NCI-H187 treated with DMSO at 0.1 percent for 48 hours (cell line): Measurements from ENCODE around the gene SUSD6.
A peak's percentile ranks its signal among the peaks of the same experiment; 100 is the strongest.

Source experiments
- DNase-seq: peaks from one replicate; lab custom pipeline; 2025; lab: John Stamatoyannopoulos, UW

Gene SUSD6

DNA sequence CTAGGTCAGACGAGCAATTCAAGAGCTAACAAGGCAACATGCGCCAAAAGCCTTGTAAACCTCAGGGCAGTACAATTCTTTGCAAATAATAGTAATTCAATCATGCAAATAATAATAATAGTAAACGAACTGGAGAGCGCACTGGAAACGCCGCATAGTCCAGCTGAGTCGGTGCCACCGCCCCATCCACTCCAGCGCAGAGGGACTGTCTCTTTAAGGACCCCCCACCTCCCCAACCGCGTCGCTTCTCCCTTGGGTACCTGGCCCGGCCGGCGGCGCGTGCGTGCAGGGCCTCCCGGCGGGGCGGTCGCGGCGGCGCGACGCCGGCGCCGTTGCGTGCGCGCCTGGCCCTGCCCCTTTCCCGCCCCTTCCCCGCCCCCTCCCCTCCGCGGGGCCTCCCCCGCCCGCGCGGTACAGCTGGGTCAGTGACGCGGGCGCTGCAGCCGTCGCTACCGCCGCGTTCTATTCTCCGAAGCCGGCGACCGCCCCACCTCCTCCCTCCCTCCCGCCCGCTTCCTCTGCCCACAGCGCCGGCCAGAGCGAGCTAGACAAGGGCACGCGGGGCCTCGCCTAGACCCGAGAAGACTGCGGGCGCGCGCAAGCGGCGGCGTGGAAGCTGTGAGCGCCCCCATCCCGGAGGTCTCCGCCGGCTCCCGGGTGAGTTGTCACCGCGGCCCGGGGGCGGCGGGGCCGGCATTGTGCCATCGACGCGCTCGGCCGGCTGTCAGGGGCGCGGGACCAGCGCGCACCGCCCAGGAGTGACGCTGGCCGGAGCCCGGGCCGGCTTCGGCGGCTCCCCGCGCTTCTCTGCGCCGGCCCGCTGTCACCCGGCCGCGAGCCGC, at the start of gene SUSD6:
Gene SUSD6 (plus strand): TSS at position 425 of the 842 bp plus-strand sequence. CDS start 46,997 bp downstream, outside the sequence.
- DNase-seq: peak; percentile 68

GRCh38 chr14:69561893-69562292, 49.5 kb upstream of the SUSD6 start:
- no peak for DNase-seq

- DNase-seq: no peak
Observed at GRCh38 chr14:69567563-69567962, 43.8 kb upstream of the SUSD6 start.

DNA sequence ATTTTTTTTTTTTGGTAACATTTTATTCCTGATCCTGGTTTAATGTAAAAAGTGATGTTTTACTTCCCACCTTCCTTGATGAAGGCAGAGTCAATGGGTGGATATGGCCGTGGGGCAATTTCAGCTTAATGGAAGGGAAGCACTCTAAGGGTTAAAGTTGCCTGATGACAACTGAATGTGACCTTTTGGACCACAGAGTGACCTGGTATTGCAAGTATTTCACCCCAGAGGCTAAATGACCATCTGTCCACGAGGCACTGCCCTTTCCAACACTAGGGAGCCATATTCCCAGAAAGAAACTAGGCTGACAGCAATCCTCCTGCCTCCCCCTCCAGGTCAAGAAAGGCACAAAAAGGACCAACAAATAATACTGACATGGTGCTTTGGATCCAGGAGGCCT, 41.5 kb upstream of the SUSD6 start:
- no peak for DNase-seq

DNA sequence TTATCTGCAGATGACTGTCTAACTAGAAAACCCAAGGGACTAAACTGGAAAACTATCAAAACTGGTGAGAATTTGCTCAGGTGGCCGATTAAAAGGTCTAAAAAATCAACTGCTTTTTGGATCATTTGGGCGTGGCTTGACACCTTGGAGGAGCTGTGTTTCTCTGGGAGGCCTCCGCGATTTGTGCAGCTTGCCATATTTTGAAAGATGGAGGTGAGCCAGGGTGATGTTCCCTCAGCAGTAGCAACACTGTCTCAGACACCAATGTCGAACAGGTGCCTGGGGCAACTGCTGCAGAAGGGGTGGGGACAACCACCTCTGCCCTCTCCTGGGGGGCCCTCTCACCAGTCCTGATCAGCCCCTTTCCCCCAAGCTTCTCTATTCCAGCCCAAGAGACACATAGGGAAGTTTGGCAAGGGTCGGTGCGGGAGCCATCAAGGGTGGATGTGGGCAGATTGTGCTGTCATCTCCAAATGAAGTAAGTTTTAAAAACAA, 40.5 kb upstream of the SUSD6 start:
- no peak for DNase-seq

DNA sequence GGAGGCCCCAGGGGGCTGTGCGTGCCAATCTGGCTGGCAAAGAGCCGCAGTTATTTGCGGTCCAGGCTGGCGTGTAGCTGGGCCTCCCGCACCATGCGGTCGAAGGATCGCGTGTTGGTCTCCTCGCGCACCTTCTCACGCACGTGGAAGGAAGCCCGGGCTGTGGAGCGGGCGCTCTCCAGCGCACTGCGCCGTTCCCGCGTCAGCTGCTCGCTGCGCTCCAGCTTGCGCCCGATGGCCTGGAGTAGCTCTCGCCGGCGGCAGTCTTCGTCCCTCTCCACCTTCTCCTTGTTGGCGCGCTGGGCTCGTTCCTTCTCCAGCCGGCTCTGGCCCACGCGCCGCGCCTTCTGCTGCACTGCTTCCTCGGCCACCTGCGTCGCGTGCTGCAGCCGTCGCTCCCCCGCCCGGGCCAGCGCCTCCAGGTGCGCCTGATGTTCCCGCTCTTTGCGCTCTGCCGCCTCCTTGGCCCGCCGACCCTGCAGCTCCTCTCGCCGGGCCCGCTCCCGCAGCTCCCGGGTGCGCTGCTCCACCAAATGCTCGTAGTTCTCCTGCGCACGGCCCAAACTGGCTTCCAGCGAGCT, 39.9 kb upstream of the SUSD6 start:
- DNase-seq: no peak

- DNase-seq: no peak
Observed at GRCh38 chr14:69572030-69572840, 39.2 kb upstream of the SUSD6 start.

GRCh38 chr14:69572841-69573135, 38.6 kb upstream of the SUSD6 start:
- DNase-seq: no peak

GRCh38 chr14:69573205-69573830, 38.1 kb upstream of the SUSD6 start:
- no peak for DNase-seq

- peak; percentile 68 for DNase-seq
Observed at GRCh38 chr14:69573831-69574262, 37.5 kb upstream of the SUSD6 start.

DNA sequence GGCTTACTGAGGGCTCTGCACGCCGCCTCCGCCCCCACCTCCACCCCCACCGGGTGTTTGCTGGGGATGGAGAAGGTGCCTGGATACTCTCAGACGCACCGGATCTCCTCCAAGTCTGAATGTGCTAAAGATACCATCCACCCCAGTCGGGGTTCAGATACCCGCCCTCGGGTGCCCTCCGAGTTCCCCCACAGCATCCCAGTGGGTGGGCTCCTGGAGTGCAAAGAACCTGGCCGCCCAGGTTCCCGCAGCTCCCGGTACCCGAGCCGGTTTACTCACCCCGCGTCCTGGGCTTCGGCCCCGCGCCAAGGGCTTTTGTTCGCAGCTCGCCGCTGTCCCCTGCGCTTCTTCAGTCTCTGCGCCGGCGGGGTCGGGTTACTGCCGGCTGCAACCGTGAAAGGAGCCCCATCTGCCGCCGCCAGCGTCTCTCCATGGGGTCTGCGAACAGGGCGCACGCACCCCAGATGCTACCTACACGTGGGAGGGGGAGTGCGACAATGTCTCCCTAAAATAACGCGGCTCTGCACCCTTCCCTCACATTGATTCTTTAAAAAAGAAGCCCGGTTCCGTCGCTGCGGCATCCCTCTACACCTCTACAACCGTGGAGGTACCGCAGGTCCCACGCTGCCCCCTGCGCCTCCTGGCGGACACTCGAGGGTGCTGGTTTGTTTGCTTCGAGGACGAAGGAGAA, 37.0 kb upstream of the SUSD6 start, which contains the start of gene CCDC177:
Gene CCDC177 (minus strand): TSS at position 609 of the 691 bp plus-strand sequence. CDS start 1,249 bp downstream, outside the sequence.
- peak; percentile 36 for DNase-seq

DNA sequence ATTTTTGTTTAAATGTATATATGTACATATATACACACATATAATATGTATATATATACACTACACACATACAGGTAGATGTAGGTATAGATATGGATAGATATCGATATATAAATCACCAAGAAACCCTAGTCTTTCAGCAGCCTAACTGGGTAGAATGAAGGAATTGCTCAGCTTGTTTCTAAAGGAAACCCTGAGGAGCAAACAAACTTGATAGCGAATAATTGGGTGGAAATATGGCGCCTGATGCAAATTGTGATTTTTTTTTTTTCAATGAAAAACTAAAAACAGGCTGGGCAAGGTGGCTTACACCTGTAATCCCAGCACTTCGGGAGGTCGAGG, 36.5 kb upstream of the SUSD6 start:
- DNase-seq: no peak

DNA sequence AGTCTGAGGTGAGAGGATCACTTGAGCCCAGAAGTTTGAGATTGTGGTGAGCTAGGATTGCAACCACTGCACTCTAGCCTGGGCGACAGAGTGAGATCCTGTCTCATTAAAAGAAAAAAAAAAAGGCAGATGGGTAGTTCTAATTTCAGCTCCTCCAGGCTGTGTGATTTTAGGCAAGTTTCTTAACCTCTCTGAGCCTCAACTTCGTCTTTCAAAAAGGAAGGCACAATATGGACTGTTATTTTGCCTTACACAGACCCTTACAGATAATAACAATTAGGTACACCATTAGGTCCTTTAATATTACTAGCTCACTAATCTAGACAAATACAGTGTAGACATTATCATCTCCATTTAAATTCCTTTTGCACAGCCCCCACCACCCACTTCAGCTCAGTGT, 31.9 kb upstream of the SUSD6 start:
- no peak for DNase-seq

DNA sequence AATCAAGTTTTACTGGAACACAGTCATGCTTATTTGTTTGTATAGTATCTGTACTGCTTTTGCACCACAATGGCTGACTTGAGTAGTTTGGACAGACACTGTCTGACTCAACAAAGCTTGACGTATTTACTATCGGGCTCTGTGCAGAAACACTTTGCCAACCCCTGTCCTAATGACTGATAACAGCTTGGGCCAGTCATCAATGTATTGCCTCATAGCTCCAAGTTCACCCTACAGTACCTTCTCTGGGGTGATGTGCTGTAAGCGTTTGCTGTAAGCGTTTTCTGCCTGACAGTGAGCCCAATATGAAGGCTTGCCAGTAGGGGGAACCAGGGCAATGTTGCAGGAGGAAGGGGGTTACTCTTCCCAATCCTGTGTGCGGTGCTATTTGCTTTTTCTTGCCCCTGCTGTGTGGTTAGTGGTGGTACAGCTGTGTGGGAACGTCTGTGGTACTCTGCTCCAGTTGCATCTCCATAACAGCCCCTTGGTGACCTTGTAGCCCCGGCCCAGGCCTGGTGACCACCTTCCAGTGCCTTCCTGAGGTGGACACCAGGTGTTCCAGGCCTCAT, 31.3 kb upstream of the SUSD6 start:
- DNase-seq: no peak

DNA sequence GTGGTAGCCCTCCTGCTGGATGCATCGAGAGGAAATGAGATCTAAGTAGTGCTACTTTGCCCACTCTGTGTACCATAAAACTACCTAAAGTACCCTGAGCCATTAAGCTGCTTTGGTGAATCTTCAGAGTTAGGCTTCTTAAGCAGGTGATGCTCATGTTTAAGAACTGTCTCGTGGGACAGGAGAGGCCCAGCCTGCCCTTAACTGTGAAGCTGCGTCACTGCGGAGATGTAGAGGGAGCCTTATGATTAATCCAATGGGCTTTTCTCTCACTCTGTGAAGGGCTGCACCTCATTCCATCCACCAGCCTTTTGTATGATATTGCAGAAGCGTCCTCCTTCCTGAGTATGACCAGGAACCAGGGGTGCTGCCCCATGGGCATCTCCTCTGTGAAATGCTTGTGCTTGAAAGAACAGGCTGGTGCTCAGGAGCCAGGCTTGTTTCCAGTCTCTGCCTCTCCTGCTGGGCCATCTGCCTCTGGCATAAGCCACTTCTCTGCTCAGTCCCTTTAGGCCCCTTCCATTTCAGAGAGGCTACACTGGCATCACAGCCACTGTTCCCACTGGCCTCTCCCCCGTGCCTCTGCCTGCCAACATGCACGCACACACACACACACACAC, 30.0 kb upstream of the SUSD6 start:
- no peak for DNase-seq

DNA sequence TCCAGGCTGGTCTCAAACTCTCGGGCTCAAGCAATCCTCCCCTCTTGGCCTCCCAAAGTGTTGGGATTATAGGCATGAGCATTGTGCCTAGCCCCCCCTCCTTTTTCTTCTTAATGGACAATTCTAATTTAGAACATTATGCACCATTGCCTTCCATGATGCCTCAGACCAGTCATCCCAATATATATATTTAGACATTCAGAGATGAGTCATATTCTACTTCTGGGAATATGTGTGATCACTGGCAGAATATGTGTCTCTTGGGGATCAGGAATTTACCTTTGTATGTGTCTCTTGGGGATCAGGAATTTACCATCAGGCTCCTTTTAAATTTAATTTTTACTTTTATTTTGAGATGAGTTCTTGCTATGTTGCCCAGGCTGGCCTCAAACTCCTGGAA, 29.2 kb upstream of the SUSD6 start:
- no peak for DNase-seq

- DNase-seq: no peak
Observed at GRCh38 chr14:69582829-69583228, 28.6 kb upstream of the SUSD6 start.

DNA sequence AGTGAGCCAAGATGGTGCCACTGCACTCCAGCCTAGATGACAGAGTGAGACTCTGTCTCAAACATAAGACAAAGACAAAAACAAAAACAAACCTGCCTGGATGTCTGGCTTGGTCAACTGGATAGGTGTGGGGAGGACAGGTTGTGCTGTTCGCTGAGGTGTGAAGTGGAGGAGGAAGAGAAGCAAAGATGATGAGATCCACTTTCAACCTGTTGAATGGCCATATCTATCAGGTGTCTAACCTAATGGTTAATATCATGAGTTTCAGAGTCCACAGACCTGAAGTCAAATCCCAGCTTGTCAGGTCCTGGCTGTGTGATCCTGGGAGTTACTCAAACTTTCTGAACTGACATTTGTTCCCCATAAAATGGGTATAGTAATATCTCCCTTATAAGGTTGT, 27.0 kb upstream of the SUSD6 start:
- no peak for DNase-seq

DNA sequence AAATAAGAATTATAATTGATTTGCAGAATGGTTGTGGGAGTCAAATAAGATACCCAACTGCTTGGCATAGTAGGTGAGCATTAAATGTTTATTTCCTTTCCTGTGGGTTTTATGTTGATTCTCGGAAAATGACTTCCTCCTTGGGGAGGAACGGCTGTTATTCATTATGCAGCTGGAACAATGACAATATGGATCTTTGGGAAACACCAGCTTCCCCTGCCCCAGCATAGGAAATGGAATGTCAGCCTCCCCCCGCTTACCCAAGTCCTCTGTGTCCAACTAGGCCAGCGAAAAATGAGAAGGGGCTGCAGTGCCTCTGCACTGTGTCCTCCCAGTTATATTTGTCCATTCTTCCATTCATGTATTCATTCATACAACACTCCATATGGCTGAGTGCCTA, 25.0 kb upstream of the SUSD6 start:
- DNase-seq: no peak

- DNase-seq: no peak
Observed at GRCh38 chr14:69587389-69587788, 24.0 kb upstream of the SUSD6 start.

- DNase-seq: no peak
Observed at GRCh38 chr14:69591317-69591716, 20.1 kb upstream of the SUSD6 start.
